ENCODE results near the gene MMS22L.
A peak's percentile ranks its signal among the peaks of the same experiment; 100 is the strongest.
"Not testable (repeated sequence)": the region's sequence is repeated elsewhere in the genome, so short reads cannot be mapped to it uniquely, and the experiment has no call there.

MMS22L gene

GRCh38 chr6:97218912-97219311, 64.1 kb downstream of the MMS22L start:
- no peak for DNase-seq

- peak; percentile 42 for DNase-seq
Observed at GRCh38 chr6:97215157-97215769, 67.8 kb downstream of the MMS22L start.

- DNase-seq = no peak
Observed at GRCh38 chr6:97214671-97215070, 68.3 kb downstream of the MMS22L start.

- no peak for DNase-seq
Observed at GRCh38 chr6:97207383-97207782, 75.6 kb downstream of the MMS22L start.

- DNase-seq = no peak
Observed at GRCh38 chr6:97205966-97206365, 77.0 kb downstream of the MMS22L start.

GRCh38 chr6:97203343-97203742, 79.7 kb downstream of the MMS22L start:
- DNase-seq = no peak

GRCh38 chr6:97198046-97198565, 84.9 kb downstream of the MMS22L start:
- DNase-seq = no peak

GRCh38 chr6:97195117-97195516, 87.9 kb downstream of the MMS22L start:
- DNase-seq = no peak

GRCh38 chr6:97189767-97190166, 93.2 kb downstream of the MMS22L start:
- DNase-seq = no peak

GRCh38 chr6:97187951-97188350, 95.1 kb downstream of the MMS22L start:
- DNase-seq = no peak

GRCh38 chr6:97186416-97186999, 96.5 kb downstream of the MMS22L start:
- peak; percentile 49 for DNase-seq

GRCh38 chr6:97177905-97178304, 105.1 kb downstream of the MMS22L start:
- no peak for DNase-seq

GRCh38 chr6:97176468-97176867, 106.5 kb downstream of the MMS22L start:
- no peak for DNase-seq

- no peak for DNase-seq
Observed at GRCh38 chr6:97175806-97176205, 107.2 kb downstream of the MMS22L start.

GRCh38 chr6:97174471-97174870, 108.5 kb downstream of the MMS22L start:
- DNase-seq = no peak

- DNase-seq = no peak
Observed at GRCh38 chr6:97160280-97160679, 122.7 kb downstream of the MMS22L start.

GRCh38 chr6:97155447-97155846, 127.6 kb downstream of the MMS22L start:
- not testable (repeated sequence) for DNase-seq

- DNase-seq = no peak
Observed at GRCh38 chr6:97154015-97154414, 129.0 kb downstream of the MMS22L start.

GRCh38 chr6:97151601-97152000, 131.4 kb downstream of the MMS22L start:
- no peak for DNase-seq

GRCh38 chr6:97150932-97151331, 132.1 kb downstream of the MMS22L start:
- DNase-seq = no peak

GRCh38 chr6:97147421-97147820, 135.6 kb downstream of the MMS22L start:
- DNase-seq = no peak

GRCh38 chr6:97145691-97146090, 137.3 kb downstream of the MMS22L start:
- no peak for DNase-seq

- no peak for DNase-seq
Observed at GRCh38 chr6:97141756-97142155, 141.3 kb downstream of the MMS22L start.

- DNase-seq = no peak
Observed at GRCh38 chr6:97138581-97138980, 144.4 kb downstream of the MMS22L start.
